HEK293 (cell line): ENCODE results near the gene SAMD4B.
"Not testable (repeated sequence)": the region's sequence is repeated elsewhere in the genome, so short reads cannot be mapped to it uniquely, and the experiment has no call there.

Experiments
- CTCF ChIA-PET: fragments of 350-600 bp; formaldehyde crosslinking; extraction: SDS; loops from one replicate; lab custom pipeline; 2021; ENCODE audit warnings: antibody characterized with exemption; lab: Yijun Ruan, JAX
- POLR2A ChIA-PET: fragments of 300-600 bp; formaldehyde crosslinking; extraction: SDS; loops from one replicate; lab custom pipeline; 2020; ENCODE audit warnings: antibody characterized with exemption, inconsistent platforms; lab: Yijun Ruan, JAX
- H3K27ac ChIP-seq: fragments of 200-500 bp; sonication (Bioruptor generic); 2 replicates; pipeline ENCODE4 v1.5.1; 2014; ENCODE audit warnings: low read depth, low read length, control low read depth, inconsistent platforms; ENCODE audit errors: extremely low read depth
- H3K36me3 ChIP-seq, 2 experiments: fragments of 200-500 bp in 1 of 2; sonication (Bioruptor generic) in 1 of 2; 1 replicate in 1 of 2; 2 replicates in 1 of 2; pipeline ENCODE4 v1.5.1; 2014 to 2017; ENCODE audit warnings: inconsistent platforms in 2 of 2, low read length in 2 of 2; ENCODE audit not compliant: control insufficient read depth in 2 of 2, insufficient read depth in 1 of 2
- H3K4me1 ChIP-seq: fragments of 200-500 bp; sonication (Bioruptor generic); 2 replicates; pipeline ENCODE4 v1.5.1; 2014; ENCODE audit warnings: mild to moderate bottlenecking, low read length, inconsistent platforms; ENCODE audit not compliant: control insufficient read depth, insufficient read depth
- H3K4me3 ChIP-seq: 2 replicates; pipeline ENCODE4 v1.5.1; 2011; ENCODE audit warnings: low read depth, mild to moderate bottlenecking, control low read depth, low read length, moderate library complexity
- H3K9me3 ChIP-seq: fragments of 200-500 bp; sonication (Bioruptor generic); 2 replicates; pipeline ENCODE4 v1.5.1; 2014; ENCODE audit warnings: low read depth, low read length, inconsistent platforms; ENCODE audit not compliant: control insufficient read depth, insufficient read depth
- FEZF1 ChIP-seq: fragments of 450-650 bp; formaldehyde crosslinking; IDR thresholded peaks from 2 replicates; pipeline ENCODE4 v1.5.1; 2016; ENCODE audit warnings: missing biosample characterization, missing genetic modification characterization
- PRDM1 ChIP-seq: fragments of 450-650 bp; formaldehyde crosslinking; IDR thresholded peaks from 2 replicates; pipeline ENCODE4; 2016; ENCODE audit warnings: missing biosample characterization, missing genetic modification characterization
- RBAK ChIP-seq: fragments of 450-650 bp; formaldehyde crosslinking; IDR thresholded peaks from 2 replicates; pipeline ENCODE4 v1.5.1; 2016; ENCODE audit warnings: missing biosample characterization, missing genetic modification characterization
- TCF7L2 ChIP-seq: IDR thresholded peaks from 2 replicates; pipeline ENCODE4 v1.6.1; 2011; ENCODE audit warnings: low read depth, mild to moderate bottlenecking, inconsistent platforms, low read length, moderate library complexity, borderline replicate concordance
- ZBTB11 ChIP-seq: fragments of 450-650 bp; formaldehyde crosslinking; conservative IDR thresholded peaks from 2 replicates; pipeline ENCODE4 v1.5.1; 2016; ENCODE audit warnings: low read depth, missing biosample characterization, missing genetic modification characterization
- ZBTB17 ChIP-seq: fragments of 450-650 bp; formaldehyde crosslinking; IDR thresholded peaks from 2 replicates; pipeline ENCODE4 v1.5.1; 2016; ENCODE audit warnings: missing biosample characterization, missing genetic modification characterization
- ZBTB49 ChIP-seq: fragments of 450-650 bp; formaldehyde crosslinking; IDR thresholded peaks from 2 replicates; pipeline ENCODE4 v1.5.1; 2016; ENCODE audit warnings: missing biosample characterization, missing genetic modification characterization, low read depth
- ZFP37 ChIP-seq: fragments of 450-650 bp; formaldehyde crosslinking; IDR thresholded peaks from 2 replicates; pipeline ENCODE4 v1.5.1; 2016; ENCODE audit warnings: missing biosample characterization, missing genetic modification characterization
- ZNF10 ChIP-seq: fragments of 450-650 bp; formaldehyde crosslinking; IDR thresholded peaks from 2 replicates; pipeline ENCODE4 v1.5.1; 2017; ENCODE audit warnings: missing biosample characterization, missing genetic modification characterization
- ZNF146 ChIP-seq: fragments of 450-650 bp; formaldehyde crosslinking; IDR thresholded peaks from 2 replicates; pipeline ENCODE4 v1.5.1; 2016; ENCODE audit warnings: missing biosample characterization, missing genetic modification characterization
- ZNF341 ChIP-seq: fragments of 450-650 bp; formaldehyde crosslinking; IDR thresholded peaks from 2 replicates; pipeline ENCODE4; 2016; ENCODE audit warnings: low read depth, missing biosample characterization, missing genetic modification characterization
- ZNF391 ChIP-seq: fragments of 450-650 bp; formaldehyde crosslinking; IDR thresholded peaks from 2 replicates; pipeline ENCODE4 v1.5.1; 2016; ENCODE audit warnings: low read depth, missing biosample characterization, missing genetic modification characterization, borderline replicate concordance
- ZNF660 ChIP-seq: fragments of 450-650 bp; IDR thresholded peaks from 2 replicates; pipeline ENCODE4 v1.5.1; 2018; ENCODE audit warnings: missing biosample characterization, mild to moderate bottlenecking, missing genetic modification characterization
- ZNF747 ChIP-seq: fragments of 450-650 bp; formaldehyde crosslinking; IDR thresholded peaks from 2 replicates; pipeline ENCODE4 v1.5.1; 2016; ENCODE audit warnings: missing biosample characterization, missing genetic modification characterization
- ZNF785 ChIP-seq: fragments of 450-650 bp; formaldehyde crosslinking; IDR thresholded peaks from 2 replicates; pipeline ENCODE4 v1.5.1; 2016; ENCODE audit warnings: missing biosample characterization, missing genetic modification characterization

The SAMD4B gene

GRCh38 chr19:39339674-39340073 lies 2.5 kb upstream of the SAMD4B start (continued):
- TF ChIP-seq PRDM1 (tag by site-specific recombination) (peak; percentile 98), RBAK (tag by site-specific recombination) (no peak), ZNF146 (no peak), ZNF391 (no peak), ZBTB11 (tag by site-specific recombination) (no peak), TCF7L2 (no peak), FEZF1 (tag by site-specific recombination) (no peak), ZNF747 (tag by site-specific recombination) (no peak), ZBTB49 (0 out of 2 replicates have a peak, but pooled peaks have one; percentile 5), ZNF660 (tag by site-specific recombination) (no peak), ZNF341 (tag by site-specific recombination) (no peak)

- CTCF ChIA-PET: interaction anchor here (0.7 to 3.5 kb wide), 5 partner anchors 9 to 378 kb away, joined by 3 to 14 read pairs (median 4); no protein-coding TSS in a partner anchor
Observed at GRCh38 chr19:39340156-39340555, 2.1 kb upstream of the SAMD4B start.

More at GRCh38 chr19:39340156-39340555, 2.1 kb upstream of the SAMD4B start:
- not testable (repeated sequence) for H3K27ac ChIP-seq, H3K4me3 ChIP-seq, H3K9me3 ChIP-seq
- POLR2A ChIA-PET: interaction anchor here (1.5 to 1.7 kb wide), 2 partner anchors 29 to 51 kb away, joined by 3 read pairs; partner anchors contain the start of genes MED29 and PAF1
- Histone ChIP-seq H3K36me3 (peaks cover 11 to 16% of the 10 kb centered on the region in 2 experiments), H3K4me1 (peaks cover 22% of the 10 kb centered on the region)
- TF ChIP-seq ZBTB17 (tag by site-specific recombination) (0 out of 2 replicates have a peak, but pooled peaks have one; percentile 31), ZNF10 (0 out of 2 replicates have a peak, but pooled peaks have one; percentile 43), ZNF747 (tag by site-specific recombination) (0 out of 2 replicates have a peak, but pooled peaks have one; percentile 25), ZFP37 (tag by site-specific recombination) (0 out of 2 replicates have a peak, but pooled peaks have one; percentile 21), ZBTB49 (peak; percentile 2; the same call in 1 of the 2 replicates), ZNF785 (tag by site-specific recombination) (peak; percentile 5; the same call in 1 of the 2 replicates)
